Frontal cortex (tissue), 4 donors: ENCODE measurements around the gene ASPG. TPM values are rescaled to one million over a fixed set of nuclear protein-coding genes. Genes with fewer than 3 reads are reported as not detected.
A peak's percentile ranks its signal among the peaks of the same experiment; 100 is the strongest.

Experiments used
- DNase-seq, 2 donors: peaks; one replicate each; pipeline ENCODE4 v3.0.0; 2012; ENCODE audit warnings: low spot score in 2 of 2
- FAIRE-seq: peaks from 2 replicates; lab custom pipeline; 2012; peaks lifted over from hg19 to GRCh38; lab: Jason Lieb, UNC
- total RNA-seq: library from RNA; depleted of rRNA; stranded (reverse); fragments of >200 nt; gene quantifications from one replicate; pipeline ENCODE4 v1.2.3, GENCODE V29; 2014
- donor health status: control.
- donor health status: control.
- donor health status: control.

ASPG gene
- total RNA-seq, 1 donor from 2014 or later, result 0.41 TPM

DNA sequence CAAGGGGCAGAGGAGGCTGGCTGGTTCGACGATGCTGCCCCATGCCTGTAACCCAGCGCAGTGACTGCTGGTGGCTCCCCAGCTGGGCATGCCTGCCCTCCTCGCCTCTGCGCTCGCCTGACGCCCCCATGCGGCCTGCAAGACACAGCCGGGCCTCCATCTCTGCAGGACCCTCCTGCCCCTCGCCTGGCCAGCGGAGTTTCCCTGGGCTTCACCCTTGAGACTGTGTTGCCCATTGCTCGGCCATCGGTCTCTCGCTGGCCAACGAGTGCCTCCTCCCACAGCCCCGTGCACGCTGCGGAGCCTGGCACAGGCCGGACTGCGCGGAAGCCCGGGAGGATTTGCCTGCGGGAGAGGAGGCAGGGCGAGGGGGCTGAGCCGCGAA lies 17.6 kb downstream of the ASPG start:
- no peak for FAIRE-seq

GRCh38 chr14:104103446-104104075 lies 18.1 kb downstream of the ASPG start:
- DNase-seq (no peak), FAIRE-seq (no peak)

More for the DNA sequence above, 17.6 kb downstream of the ASPG start:
- DNase-seq, result no peak

DNA sequence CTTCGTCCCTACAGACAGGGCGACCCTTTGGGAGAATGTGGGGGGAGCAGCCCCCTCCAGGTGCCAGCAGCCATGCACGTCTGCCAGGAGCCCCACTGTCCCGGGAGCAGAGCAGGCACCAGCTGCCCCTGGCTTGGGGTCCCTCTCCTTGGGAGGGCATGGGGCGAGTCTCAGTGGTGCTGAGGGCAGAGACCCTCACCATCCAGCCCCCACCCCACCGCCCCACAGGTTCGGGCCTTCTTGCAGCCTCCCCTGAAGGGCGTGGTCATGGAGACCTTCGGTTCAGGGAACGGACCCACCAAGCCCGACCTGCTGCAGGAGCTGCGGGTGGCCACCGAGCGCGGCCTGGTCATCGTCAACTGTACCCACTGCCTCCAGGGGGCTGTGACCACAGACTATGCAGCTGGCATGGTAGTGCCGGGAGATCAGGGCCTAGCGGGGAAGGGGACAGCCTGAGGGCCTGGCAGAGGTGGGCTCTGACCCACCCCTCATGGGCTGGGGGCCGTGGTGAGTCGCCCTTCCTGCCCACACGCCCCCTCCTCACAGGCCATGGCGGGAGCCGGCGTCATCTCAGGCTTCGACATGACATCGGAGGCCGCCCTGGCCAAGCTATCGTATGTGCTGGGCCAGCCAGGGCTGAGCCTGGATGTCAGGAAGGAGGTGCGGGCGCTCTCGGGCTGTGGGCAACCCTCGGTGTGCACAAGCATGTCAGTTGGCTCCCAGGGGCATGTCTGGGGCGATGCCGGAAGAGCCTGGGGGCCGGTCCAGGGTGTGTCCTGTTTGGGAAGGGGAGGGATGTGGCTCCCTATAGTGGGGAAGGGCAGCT lies 18.8 kb downstream of the ASPG start:
- DNase-seq, result no peak
- no peak for FAIRE-seq

DNA sequence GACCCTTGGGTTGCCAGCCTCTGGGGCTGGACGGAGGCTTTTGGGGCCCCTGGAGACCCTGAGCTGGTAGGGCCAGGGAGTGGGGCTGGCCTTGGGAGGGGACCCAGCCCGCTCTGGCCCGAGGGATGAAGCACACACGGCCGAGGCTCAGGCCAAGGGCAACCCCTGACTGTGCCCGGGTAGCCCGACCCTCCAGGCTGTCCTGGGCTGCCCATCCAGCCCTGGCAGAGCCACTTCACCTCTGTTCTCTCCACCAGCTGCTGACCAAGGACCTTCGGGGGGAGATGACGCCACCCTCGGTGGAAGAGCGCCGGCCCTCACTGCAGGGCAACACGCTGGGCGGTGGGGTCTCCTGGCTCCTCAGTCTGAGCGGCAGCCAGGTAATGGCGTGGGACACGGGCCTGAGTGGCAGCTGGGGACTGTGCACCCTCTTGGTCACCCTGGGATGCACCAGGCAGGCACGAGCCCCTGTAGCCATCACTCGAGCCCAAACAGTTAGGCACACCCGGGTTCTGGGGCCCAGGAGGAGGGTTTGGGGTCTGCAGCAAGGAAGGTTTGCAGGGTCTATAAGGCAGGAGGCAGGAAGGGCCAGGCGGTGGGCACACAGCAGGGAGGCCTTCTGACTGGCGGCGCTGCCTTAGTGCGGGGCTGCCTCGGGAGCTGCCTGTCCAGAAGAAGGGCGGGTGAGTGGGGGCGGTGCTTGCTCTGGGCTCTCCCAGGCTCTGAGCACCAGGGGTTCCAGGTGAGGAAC lies 19.7 kb downstream of the ASPG start:
- DNase-seq (no peak), FAIRE-seq (no peak)

- no peak for DNase-seq
Measured at GRCh38 chr14:104105822-104106470, 20.4 kb downstream of the ASPG start.

GRCh38 chr14:104106471-104106991 lies 21.0 kb downstream of the ASPG start:
- no peak for DNase-seq
- no peak for FAIRE-seq

More at GRCh38 chr14:104105822-104106470, 20.4 kb downstream of the ASPG start:
- no peak for FAIRE-seq

DNA sequence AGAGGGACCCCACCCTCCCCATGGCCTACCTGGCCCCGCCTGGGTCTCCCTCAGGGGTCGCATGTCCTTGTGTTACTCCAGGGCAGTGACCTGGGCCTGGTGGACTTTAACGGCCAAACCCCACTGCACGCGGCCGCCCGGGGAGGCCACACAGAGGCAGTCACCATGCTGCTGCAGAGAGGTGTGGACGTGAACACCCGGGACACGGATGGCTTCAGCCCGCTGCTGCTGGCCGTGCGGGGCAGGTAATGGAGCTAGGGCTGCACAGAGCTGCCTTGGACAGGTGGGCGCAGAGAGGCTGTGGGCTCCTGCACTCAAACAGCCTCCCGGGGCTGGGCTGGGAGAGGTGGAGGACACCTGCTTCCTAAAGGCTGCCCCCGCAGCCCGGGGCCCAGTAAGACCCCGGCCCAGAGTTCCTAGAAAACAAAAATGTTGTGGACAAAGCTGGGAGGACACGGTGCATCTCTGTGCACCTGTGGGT lies 21.6 kb downstream of the ASPG start:
- DNase-seq, result no peak
- FAIRE-seq, result no peak

- FAIRE-seq (no peak), DNase-seq (peak in 1 of 2 donors; percentile 59)
Measured at GRCh38 chr14:104107611-104108569, 22.4 kb downstream of the ASPG start.

DNA sequence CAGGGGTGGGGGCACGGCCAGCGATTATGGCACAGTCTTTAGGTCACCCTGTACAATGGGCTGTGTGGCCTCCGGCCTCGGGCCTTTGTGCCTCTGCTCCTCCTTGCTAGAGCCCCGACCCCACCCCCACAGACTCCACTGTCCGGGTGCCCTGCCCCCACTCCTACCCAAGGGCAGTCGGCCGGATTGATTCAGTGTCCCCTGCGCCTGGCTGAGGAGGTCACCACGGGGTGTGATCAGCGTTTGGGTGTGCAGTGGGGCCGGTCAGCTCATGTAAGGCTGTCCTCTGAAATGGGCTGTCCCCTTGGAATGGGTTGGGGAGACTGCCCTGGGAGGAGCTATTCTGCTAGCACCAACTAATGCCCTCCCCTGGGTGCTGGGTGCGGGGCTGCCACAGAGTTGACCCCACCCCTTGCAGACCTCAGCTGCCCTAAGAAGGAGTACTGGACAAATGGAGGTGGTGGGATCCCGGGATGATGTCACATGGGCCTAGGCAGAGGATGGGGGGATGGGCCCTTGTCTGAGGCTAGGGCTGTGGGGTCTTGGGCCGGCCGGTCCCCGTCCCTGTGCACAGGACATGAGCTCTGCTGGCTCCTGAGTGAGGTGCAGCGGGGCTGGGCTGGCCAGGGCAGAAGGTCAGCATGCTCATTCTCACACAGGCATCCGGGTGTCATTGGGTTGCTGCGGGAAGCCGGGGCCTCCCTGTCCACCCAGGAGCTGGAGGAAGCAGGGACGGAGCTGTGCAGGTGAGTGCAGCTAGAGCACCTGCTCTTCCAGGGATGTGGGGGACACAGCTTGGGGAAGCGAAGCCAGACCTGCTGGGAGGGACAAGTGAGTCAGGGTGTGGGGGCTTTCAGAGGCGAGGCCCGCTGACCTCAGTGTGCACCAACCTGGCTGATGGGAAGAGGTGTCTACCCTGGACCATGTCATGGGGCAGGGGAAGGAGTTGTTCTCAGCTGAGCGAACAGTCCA lies 23.4 kb downstream of the ASPG start:
- FAIRE-seq, result no peak
- DNase-seq, result no peak

- no peak for DNase-seq
- no peak for FAIRE-seq
Measured at GRCh38 chr14:104109731-104110361, 24.3 kb downstream of the ASPG start.

DNA sequence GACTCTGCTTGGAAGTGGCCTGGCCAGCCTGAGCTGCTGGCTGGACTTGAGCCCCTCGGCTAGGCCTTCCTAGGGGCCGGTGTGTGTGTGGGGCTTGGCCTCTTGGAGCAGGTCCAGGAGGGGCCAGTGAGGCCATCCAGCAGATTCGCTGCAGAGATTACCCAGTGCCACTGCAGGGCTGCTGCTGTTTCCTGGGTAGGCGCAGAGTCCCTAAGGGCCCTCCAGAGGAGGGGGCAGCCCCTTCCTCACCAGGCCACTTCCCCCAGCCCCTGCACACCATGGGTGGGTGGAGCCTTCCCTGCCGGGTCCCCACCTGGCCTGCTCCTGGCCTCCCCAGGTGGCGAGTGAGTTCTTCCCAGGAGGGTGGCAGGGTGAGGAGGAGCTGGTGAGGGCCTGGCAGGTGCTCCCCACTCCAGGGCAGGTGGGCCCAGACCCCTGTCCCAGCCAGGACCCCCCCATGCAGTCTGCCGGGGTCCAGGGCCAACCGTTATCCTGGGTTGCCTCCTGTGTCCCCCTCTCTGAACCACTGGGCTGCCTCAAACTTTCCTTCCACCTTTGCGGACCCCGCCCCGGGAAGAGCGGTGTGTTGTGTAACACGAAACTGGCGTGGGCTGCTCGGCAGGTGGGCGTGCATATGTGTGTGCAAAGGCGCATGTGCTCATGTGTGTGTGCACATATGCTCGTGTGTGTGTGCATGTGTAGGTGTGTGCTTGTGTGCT lies 25.1 kb downstream of the ASPG start:
- DNase-seq, result no peak
- no peak for FAIRE-seq

DNA sequence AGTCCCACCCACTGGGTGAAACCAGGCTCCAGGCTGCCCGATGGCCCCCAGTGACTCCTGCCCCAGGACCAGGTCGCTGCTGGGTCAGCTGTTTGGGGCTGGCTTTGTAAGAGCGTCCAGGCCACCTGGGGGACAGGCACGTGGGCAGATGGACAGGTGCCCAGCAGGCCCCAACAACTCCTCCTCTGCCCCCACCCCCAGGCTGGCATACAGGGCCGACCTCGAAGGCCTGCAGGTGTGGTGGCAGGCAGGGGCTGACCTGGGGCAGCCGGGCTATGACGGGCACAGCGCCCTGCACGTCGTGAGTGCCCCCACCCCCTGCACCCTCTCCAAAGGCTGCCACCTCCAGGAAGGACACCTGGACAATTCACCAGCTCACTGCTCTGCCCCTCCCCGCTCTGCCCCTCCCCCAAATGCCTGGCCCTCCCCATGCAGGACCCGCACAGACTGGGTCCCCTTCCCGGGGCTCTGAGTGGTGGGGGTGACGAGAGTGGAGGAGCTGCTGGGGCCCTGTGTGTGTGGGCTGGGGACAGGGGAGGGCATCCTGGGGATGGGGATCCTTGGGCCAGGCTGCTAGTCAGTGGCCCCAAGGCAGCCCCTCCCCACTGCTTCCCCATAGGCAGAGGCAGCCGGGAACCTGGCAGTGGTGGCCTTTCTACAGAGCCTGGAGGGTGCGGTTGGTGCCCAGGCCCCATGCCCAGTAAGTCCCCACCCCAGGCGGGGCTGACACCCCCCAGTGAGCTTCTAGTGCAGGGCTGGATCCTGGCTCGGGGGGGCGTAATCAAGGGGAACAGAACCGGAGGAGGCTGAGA lies 26.0 kb downstream of the ASPG start:
- no peak for DNase-seq

GRCh38 chr14:104112113-104112505 lies 26.6 kb downstream of the ASPG start:
- FAIRE-seq, result no peak
- no peak for DNase-seq

More for the DNA sequence above, 26.0 kb downstream of the ASPG start:
- FAIRE-seq, result no peak

GRCh38 chr14:104112609-104113571 lies 27.4 kb downstream of the ASPG start:
- FAIRE-seq (no peak), DNase-seq (no peak)
